Left kidney (tissue), 2 donors: ENCODE measurements around the gene PIF1. TPM values are rescaled to one million over a fixed set of nuclear protein-coding genes. Genes with fewer than 3 reads are reported as not detected.
A peak's percentile ranks its signal among the peaks of the same experiment; 100 is the strongest.
"Not testable (repeated sequence)": the region's sequence is repeated elsewhere in the genome, so short reads cannot be mapped to it uniquely, and the experiment has no call there.

Source experiments
- DNase-seq: peaks from one replicate; pipeline ENCODE4 v3.0.0-alpha.2; 2013
- polyA plus RNA-seq: library from polyadenylated mRNA; unstranded; fragments of 120-200 nt; gene quantifications from one replicate; pipeline ENCODE4 v1.2.1, GENCODE V29; 2013; ENCODE audit not compliant: insufficient read length

The PIF1 gene
- polyA plus RNA-seq, 1 donor, result 17.9 TPM

DNA sequence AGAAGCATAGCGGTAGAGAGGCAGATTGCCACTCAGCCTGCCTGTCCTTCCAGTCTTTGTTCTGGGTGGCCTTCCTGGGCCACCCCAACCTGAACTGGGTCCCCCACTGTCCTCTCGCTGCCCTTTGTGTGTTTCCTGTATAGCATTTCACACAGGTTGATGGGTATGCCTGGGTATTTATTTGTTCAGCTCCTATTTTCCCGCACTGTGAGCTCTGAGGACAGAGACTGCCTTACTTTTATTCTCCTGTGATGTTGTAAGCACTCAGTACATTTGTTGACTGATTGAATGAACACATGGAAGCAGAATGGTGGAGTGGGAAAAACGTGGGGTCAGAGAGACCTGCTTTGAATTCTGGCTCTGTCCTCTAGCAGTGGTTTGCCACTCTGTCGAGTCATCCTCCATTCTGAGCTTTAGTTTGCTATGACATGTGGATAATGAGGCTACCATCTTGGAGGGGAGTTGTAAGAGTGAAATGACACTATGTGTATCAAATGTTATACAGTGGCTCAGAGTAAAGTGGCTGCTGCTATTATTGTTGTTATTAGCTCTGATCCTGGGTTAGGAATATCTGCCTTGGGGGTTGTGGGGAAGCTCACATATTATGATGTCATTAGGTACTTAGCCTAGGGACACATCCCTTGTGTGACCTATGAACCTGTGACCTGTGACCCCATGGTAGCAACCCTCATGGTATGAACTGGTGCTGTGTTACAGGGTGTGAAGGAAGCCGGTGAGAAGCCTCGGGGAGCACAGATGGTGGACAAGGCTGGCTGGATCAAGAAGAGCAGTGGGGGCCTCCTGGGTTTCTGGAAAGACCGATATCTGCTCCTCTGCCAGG lies 22.6 kb upstream of the PIF1 start:
- DNase-seq, result no peak

DNA sequence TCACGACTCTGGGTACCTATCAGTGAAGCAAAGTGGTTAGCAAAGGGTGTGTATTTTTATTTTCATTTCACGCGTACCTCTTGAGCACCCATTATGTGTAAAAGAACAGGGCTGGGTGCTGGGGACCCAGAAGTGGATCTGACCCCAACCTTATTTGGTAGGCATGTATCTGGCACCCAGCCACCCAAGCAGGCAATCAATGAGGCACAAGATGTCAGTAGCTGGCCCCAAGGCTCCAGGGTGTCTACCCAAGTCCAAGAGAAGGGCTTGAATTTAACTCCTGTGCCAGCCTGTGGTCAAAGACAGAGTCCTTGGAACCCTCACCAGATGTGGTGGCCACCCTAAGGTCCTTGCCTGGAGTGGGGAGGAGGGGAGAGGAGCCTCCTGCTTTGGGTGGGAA lies 22.0 kb upstream of the PIF1 start:
- no peak for DNase-seq

DNA sequence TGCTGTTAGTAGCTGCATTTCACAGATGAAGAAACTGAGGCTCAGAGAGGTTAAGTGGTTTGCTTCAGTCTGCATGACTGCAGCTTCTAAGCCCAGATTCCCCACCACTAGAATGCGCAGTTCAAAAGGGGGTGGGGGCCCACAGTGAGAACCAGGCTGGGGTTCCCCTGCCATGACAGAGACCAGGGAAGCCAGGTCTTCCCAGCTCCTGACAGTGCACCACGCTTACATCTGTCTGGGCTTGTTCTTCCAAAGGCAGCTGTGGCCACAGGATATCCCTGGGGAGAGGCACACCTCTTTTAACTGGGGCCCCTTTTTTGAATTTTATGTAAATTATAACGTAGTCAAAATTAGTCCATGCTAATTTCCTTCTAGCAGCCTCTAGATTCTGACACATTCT lies 21.6 kb upstream of the PIF1 start:
- no peak for DNase-seq

DNA sequence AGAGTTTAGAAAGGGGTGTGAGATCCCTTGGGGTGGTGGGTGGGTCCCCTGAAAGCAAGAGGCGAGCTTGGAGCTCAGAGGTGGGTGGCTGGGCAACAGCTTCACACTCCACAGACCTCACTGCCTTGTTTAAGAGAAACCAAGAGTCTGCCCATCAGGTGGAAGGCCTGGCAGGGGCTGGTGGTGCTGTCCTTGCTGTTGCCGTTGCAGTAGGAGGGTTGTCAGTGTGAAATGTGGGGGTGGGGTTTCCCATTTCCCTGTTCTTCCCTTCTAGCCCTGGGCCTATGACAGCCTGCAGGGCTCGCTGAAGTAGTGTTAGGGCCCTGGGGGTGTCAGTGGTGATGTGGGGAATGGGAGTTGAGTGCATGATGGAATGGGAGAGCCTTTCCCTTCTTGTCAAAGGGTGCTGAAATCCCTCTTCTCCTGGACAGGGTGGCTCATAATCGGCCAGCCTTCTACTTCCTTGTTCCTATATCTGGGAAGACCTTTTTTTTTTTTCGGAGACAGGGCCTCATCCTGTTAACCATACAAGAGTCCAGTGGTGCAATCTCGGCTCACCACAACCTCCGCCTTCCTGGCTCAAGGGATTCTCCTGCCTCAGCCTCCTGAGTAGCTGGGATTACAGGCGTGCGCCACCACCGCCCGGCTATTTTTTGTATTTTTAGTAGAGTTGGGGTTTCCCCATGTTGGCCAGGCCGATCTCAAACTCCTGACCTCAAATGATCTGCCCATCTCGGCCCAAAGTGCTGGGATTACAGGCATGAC lies 20.6 kb upstream of the PIF1 start:
- DNase-seq, result no peak

DNA sequence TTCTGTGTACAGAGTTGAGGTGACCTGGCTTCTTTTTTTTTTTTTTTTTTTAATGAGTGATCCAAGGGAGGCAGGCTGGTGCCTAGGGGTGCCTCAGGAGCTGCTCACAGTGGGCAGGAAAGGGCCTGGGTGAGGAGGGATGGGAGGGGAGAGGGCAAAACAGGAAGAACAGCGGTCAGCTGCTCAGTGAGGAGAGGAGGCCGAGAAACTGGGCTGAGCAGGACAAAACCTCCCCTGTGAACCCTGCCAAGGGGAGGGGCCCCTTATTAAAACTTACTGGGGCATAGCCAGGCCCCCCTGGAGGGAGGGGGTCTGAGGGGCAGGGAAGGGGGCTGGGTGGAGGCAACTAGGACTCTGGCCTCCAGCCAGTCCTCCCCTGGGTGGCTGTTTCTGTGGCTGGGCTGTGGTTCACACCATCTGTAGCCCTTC lies 19.8 kb upstream of the PIF1 start:
- no peak for DNase-seq

DNA sequence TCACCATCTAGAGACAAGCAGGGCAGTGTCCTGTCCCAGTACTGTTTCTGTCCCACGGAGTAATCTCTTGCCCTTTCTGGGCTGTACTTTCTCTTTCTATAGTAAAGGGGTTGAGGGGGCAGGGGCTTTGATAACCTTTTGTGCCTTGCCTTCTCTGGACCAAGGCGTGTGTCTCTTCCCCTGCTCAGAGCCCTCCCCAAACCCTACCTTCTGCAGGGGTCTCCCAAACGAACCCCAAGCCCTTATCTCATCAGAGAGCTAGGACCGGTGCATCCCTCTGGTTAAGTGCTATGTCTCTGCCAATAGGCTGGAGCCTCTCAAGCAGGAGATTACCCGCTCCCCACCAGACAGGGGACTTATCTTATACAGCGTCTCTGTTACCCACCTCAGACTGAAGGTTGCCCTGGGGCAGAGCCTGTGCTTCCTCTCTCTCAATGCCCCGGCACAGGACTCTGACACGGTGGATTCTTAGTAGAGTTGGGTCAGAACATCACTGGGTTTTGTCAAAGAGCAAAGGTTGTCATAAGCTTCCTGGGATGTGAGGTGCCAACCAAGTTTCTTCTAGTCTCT lies 19.2 kb upstream of the PIF1 start:
- DNase-seq, result no peak

DNA sequence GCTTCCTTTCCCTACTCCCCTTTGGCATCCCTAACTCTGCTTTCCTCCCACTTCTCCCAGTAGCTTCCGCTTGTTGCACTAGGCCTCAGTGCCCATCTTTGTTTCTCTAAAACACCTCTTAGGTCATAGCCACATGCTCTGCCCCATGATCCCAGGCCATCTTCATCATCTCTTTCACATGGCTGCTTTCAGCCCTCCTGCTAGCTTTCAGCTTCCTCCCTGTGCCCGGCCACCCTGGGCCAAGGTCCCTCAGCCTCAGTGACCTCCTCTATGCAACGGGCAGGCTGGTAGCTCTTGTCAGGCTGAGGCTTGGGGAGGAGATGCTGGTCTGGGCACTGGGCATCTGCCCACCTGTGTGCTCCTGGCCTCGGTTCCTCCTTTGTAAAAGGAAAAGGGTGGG lies 18.5 kb upstream of the PIF1 start:
- DNase-seq, result no peak

DNA sequence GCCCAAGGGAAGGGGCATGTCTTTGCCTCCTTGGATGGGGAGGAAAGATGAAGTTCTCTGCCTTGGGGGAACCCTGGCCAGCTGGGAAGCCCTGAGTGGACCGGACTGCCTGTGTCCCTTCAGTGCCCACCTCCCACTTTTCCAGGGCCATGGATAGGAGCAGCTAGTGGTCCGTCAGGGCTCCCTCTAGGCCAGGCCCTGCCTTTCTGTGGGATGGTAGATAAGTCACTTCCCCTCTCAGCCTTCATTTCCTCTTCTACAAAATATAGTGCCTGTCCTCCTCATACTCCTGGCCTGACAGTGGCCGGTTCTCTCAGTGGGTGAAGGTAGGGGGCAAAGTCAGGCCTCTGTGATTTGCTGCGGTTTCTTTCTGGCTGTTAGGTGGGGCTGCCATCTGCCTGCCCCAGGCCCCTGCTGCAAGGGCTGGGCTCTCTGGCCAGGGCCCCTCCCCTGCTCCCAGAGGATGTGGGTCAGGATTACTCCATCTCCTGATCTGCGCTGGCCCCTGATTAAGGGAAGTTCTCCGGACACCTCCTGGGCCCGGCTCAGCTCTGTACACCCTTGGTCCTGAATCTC lies 17.6 kb upstream of the PIF1 start:
- no peak for DNase-seq

DNA sequence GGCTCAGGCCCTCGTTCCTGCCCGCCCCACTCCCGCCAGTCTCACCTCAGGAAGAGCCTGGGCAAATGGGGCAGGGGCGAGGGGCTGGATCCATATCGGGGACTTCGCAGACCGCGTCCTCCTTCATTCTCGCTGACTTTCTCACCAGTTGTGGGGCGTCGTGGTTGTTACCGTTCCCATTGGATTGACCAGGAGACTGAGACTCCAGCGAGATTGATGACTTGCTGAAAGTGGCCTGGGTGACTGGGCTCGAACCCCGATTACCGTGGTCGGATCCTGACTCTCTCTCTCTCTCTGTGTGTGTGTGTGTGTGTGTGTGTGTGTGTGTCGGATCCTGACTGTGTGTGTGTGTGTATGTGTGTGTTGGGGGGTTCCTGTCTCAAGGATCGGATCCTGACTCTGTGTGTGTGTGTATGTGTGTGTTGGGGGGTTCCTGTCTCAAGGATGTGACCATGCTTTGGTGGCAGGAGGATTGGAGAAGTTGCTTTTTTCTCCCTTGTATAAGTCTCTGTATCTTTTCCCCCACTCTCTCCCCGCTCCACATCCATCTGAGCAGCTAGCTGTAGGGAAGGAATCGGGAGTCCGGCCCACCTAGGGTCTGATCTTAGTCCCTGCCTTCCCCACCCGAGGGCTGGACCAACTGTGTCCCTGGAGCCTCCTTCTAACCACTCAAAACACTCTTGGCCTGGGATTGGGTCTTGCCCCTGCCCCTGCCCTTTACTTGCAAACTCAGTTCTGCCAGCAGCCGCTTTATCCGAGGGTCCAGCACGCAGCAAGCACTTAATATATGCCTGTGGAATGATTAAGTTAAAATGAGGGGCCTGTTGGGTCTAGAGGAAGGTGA lies 16.9 kb upstream of the PIF1 start:
- DNase-seq, result no peak

DNA sequence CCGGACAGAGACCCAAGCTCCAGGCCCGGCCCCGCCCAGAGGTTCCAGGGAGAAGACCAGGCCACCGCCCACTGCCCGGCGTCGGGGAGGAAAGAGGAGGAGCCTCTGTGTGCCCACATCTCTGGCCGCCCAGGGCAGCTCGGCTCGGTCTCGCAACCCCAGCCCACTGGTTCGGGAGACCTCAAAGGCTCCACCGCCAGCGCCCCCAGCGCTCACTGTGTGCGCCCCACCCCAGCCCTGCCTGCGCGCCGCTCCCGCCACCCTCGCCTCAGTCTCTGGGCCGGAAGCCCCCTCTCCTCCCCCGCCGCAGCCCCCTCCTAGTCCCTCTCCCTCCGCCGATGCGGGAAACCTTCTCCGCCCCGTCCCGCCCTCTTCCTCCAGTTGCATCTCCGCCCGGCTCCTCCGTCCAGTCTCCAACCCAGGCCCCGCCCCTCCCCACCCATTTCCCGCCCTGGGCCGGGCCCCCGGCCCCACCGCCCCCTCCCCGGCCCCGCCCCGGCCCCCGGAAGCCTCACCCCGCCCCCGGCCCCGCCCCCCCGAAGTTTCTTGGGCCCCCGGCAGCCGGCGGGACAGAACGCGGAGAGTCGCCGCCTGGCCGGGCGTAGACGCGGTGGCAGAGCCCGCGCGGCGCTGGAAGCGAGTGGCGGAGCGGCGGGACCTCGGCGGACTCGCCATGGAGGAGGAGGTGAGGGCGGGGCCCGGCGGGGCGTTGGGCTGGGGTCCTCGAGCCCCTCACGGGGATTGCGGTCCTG lies 16.1 kb upstream of the PIF1 start, which contains the start of gene PLEKHO2:
Gene PLEKHO2 (plus strand): TSS at position 572 of the 752 bp plus-strand sequence. CDS start 102 bp downstream, at position 674.
- peak; percentile 96 for DNase-seq

DNA sequence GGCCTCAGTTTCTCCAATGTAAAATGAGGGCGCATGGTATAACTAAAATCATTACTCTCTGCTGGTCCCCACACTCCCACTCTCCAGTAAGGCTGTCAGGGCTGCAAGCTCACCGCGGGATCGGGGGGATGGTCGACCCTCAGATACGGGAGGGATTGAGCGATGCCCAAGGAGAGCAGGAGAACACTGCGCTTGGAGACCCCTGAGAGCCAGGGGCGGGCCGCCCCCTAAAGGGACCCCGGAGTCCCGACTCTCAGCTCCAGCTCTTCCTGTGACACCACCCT lies 15.6 kb upstream of the PIF1 start:
- no peak for DNase-seq

DNA sequence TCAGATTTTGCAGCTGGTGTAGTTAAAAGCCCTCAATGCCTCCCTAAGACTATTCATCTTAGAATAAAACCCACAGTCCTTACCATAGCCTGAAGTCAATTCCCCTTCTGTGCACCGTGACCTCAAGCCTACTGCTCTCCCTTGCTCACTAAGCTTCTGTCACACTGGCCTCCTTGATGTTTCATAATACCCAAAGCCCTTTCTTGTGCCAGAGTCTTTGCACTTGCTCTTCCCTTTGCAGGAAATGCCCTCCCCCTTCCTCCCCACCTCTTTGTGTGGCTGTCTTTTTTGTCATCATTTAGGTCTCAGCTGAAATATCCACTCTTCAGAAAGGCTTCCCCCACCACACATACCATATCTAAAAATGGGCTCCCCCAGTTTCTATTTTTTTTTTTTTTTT lies 12.1 kb upstream of the PIF1 start:
- no peak for DNase-seq

DNA sequence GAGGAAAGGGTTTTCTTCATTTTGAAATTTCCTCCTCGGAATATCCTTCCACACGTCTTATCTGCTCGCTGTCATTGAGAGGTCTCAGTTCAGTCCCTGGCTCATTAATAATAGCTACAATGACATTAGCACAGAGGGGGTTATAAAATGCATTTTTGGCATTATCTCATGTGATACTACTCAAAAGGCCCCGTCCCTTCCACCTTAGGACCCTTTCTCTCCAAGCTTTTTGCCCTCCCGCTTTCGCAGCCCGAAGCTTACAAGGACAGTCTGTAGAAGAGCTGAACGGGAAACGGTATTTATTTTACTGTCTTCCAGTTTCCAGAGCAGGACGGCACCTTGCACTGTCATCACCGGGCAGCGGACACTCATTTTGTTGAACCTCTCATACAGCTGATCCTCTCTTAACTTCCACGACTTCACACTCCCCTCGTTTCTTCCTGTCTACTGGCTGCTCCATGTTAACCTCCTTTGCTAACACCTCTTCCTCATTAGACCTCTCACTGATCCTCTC lies 10.6 kb upstream of the PIF1 start:
- no peak for DNase-seq

DNA sequence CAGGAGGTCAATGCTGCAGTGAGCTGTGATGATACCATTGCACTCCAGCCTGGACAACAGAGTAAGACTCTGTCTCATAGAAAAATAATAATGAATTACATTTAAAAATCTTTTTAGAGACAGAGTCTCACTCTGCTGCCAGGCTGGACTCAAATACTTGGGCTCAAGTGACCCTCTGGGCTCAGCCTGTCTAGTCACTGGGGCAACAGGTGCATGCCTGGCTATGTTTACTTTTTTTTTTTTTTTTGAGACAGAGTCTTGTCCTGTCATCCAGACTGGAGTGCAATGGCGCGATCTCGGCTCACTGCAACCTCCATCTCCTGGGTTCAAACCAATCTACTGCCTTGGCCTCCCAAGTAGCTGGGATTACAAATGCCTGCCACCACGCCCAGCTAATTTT lies 8.2 kb upstream of the PIF1 start:
- DNase-seq, result no peak

DNA sequence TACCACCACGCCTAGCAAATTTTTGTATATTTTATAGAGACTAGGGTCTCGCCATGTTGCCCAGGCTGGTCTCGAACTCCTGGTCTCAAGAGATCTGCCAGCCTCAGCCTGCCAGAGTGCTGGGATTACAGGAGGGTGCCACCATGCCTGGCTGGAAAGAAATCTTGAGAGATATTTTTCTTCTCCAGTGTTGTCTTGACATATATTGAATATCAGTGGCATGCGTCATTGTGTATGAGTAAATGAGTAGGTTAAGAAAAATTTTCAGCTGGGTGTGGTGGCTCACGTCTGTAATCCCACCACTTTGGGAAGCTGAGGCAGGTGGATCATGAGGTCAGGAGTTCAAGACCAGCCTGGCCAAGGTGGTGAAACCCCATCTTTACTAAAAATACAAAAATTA lies 3.5 kb upstream of the PIF1 start:
- DNase-seq, result no peak

DNA sequence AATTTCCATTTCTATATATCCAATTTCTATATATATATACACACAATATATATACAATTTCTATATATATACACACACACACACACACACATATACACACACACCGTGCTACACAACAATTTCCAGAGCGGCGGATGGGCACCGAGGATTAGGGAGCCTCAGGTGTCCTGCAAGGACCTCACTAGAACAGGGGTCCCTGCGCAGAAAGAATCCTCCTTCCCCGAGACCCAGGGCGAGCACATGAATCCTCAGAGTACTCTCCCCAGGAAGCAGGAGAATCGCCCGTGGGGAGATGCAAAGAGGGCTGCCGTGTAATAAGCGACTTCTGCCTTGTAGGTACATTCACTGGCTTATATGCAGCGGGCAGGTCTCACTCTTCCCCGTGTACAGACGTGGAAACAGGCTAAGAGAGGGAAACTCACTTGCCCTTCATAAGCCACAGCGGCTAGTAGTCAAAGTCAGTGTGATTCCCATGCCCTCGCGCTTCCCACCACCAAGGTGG lies 467 bp downstream of the PIF1 start:
- DNase-seq, result no peak

DNA sequence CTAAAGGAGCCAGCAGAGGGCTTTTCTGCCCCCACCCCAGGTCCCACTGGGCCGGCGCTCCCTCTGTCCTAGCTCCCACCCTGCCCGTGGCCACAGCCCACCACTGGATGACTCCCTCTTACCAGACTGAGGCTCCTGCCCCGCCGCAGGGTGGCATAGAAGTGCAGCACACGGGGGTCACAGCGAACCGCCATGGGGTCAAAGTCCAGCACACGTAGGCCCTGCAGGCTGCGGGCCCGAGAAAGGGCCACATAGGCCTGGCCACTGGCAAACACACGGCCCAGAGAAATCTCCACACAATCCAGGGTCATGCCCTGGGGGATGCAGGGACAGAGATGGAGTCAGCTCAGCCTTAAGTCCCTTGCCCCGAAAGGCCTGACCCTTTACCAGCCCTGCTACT lies 9.0 kb downstream of the PIF1 start:
- DNase-seq, result no peak

DNA sequence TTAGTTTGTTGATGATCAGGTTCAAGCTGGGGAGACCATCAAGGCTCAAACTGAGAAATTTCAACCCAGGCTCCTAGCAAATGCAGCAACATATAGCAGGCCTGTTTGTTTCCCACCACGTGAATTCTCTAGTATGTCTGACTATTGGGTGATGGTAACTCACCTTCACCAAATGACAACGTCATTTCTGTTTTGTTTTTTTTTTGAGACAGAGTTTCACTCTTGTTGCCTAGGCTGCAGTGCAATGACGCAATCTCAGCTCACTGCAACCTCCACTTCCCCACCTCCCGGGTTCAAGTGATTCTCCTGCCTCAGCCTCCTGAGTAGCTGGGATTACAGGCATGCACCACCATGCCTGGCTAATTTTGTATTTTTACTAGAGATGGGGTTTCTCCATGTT lies 10.5 kb downstream of the PIF1 start:
- DNase-seq, result not testable (repeated sequence)

DNA sequence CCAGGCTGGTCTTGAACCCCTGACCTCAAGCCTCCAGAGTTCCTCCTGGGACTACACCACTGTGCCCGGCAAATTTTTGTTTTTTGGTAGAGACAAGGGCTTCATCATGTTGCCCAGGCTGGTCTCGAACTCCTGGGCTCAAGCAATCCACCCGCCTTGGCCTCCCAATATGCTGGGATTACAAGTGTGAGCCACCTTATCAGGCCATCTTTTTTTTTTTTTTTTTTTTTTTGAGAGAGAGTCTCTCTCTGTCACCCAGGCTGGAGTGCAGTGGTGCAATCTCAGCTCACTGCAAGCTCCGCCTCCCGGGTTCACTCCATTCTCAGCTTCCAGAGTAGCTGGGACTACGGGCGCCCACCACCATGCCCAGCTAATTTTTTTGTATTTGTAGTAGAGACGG lies 11.2 kb downstream of the PIF1 start:
- DNase-seq, result not testable (repeated sequence)

DNA sequence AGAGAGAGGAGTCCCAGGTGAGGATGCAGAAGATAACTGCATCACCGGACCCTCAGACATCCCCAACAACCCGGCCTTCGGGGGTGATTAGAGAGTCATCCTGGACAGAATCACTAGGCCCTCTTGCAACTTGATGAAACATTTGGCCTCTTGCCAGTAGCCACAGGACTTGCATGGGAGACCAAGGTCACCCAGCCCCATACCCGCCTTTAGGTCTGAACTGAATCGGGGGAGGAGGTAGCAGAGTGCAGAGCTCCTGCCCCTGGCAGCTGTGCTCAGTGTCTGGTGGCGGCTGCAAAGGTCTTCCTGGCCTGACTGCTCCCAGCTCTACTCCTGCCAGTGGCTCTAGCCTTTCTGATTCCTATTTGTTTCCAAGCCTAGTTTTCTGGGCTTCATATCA lies 12.4 kb downstream of the PIF1 start:
- DNase-seq, result no peak
